Naive thymus-derived CD8-positive, alpha-beta T cell (primary cell): ENCODE results near the gene COA3. TPM values are rescaled to one million over a fixed set of nuclear protein-coding genes. Genes with fewer than 3 reads are reported as not detected.

Experiments
- ATAC-seq, 2 donors: fragments of 150-1000 bp; cut with Tn5 transposase in 1 of 2; sonication (Bioruptor Pico), chemical (Tn5 transposase) in 1 of 2; 1 replicate in 1 of 2; 2 replicates in 1 of 2; pipeline ENCODE4 v1.10.0; 2021; ENCODE audit warnings: mild to moderate bottlenecking in 2 of 2, moderate library complexity in 2 of 2
- POLR2A ChIA-PET: fragments of 350-600 bp; sonication (Branson Sonifier 250); formaldehyde crosslinking; loops from one replicate; lab custom pipeline; 2021; ENCODE audit warnings: antibody characterized with exemption; lab: Charles Lee
- DNase-seq, 10 donors: peaks; one replicate each; pipeline versions ENCODE4 v3.0.0 to v3.0.0-alpha.2; 2020 to 2022
- H3K27ac Mint-ChIP-seq, 10 donors: one replicate each; pipeline ENCODE4 v1.8.0; 2020 to 2022; ENCODE audit warnings: mild to moderate bottlenecking in 10 of 10, mixed read lengths in 10 of 10, moderate library complexity in 4 of 10, inconsistent platforms in 1 of 10
- H3K27me3 Mint-ChIP-seq, 5 donors: one replicate each; pipeline ENCODE4 v1.8.0; 2021 to 2022; ENCODE audit warnings: mixed read lengths in 5 of 5
- H3K36me3 Mint-ChIP-seq, 3 donors: one replicate each; pipeline ENCODE4 v1.8.0; 2020 to 2022; ENCODE audit warnings: mixed read lengths in 3 of 3, mild to moderate bottlenecking in 2 of 3, inconsistent platforms in 1 of 3
- H3K4me1 Mint-ChIP-seq, 4 donors: one replicate each; pipeline ENCODE4 v1.8.0; 2021 to 2022; ENCODE audit warnings: mixed read lengths in 4 of 4
- H3K4me3 Mint-ChIP-seq, 10 donors: one replicate each; pipeline ENCODE4 v1.8.0; 2020 to 2022; ENCODE audit warnings: mild to moderate bottlenecking in 10 of 10, mixed read lengths in 10 of 10, moderate library complexity in 6 of 10, inconsistent platforms in 1 of 10
- H3K9me3 Mint-ChIP-seq, 9 donors: one replicate each; pipeline ENCODE4 v1.8.0; 2020 to 2022; ENCODE audit warnings: mixed read lengths in 9 of 9, mild to moderate bottlenecking in 3 of 9, inconsistent platforms in 1 of 9, moderate library complexity in 1 of 9
- microRNA-seq: library from miRNA; unstranded; fragments of <30 nt; microRNA quantifications from one replicate; pipeline ENCODE4 v1.2.0, GENCODE V29; 2022; ENCODE audit warnings: borderline microRNAs expressed
- polyA plus RNA-seq, 3 donors: library from polyadenylated mRNA; unstranded; fragments of 300-500 nt; fragmentation: Illumina TruSeq; gene quantifications; one replicate each; pipeline ENCODE4 v1.2.3, GENCODE V29; 2021
- total RNA-seq, 8 experiments: library from RNA in 2 of 8; stranded (reverse) in 2 of 8; gene quantifications; one replicate each; pipeline ENCODE4 v1.2.3 and lab custom pipeline; 2021 to 2026

COA3 gene
- total and polyA plus RNA-seq, 5 experiments from 2014 or later: 26.7 to 119 (median 106) TPM

- H3K36me3 Mint-ChIP-seq: peaks cover 0 to 3% (median 0%) of the 10 kb centered on the region in 3 donors
- H3K4me3 Mint-ChIP-seq: peak within 1 kb of the TSS; percentile 50 to 72 (median 65)
- H3K27ac Mint-ChIP-seq: peak within 1 kb of the TSS in 2 of 10 donors; percentile 32 to 70
- no peaks in the 10 kb centered on the region for H3K9me3 Mint-ChIP-seq
- DNase-seq (peak in 5 of 10 donors; percentile 6 to 34 (median 30)), ATAC-seq (peak; percentile 69 to 77)
- H3K27me3 Mint-ChIP-seq: peaks cover 43 to 80% (median 50%) of the 10 kb centered on the region in 5 donors
- H3K4me1 Mint-ChIP-seq: peaks cover 3 to 16% (median 14%) of the 10 kb centered on the region in 4 donors
- POLR2A ChIA-PET: interaction anchor here (0.6 to 3.0 kb wide), 3 partner anchors 11 to 170 kb away, joined by 3 to 13 read pairs (median 7); partner anchors contain the start of gene VPS25
These were observed 37.6 kb downstream of the COA3 start, which contains the start of gene RAMP2 for GRCh38 chr17:42760652-42761581. RAMP2 (plus strand) TSS chr17:42761227; CDS start chr17:42761262, 35 bp downstream.

DNA sequence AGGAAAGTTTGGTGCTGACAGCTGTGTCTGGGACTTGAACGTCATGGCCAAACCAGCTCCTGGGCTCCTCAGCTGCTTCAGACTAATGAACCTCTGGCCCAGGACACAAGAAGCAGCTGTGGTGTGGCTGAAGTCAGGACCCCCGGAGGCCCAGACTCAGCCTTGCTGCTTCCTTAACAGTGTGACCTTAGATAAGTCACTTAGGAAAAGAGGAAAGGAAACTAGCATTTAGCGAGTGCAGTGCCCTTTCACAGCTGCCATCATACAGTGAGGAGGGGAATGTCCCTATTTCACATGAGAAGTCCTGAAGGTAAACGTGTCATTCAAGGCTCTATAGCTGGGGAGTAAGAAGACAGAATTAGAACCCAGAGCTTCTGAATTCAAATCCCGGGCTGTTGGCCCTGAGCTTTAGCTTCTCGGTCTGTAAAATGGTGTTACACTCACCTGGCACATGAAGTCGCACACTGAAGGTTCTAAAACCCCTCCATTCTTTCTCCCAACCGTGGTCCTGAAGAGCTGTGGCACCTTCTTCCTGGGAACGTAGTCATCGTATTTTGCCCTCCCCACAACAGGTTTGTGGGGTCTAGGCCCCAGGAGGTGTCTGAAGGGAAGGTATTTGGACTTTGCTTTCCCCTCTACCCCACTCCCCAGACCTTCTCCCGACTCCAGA lies 38.4 kb downstream of the COA3 start:
- Mint-ChIP-seq H3K9me3 (no peaks in the 10 kb centered on the region), H3K4me3 (peak overlapping the region in 9 of 10 donors; percentile 47 to 71 (median 64)), H3K4me1 (peaks cover 3 to 16% (median 14%) of the 10 kb centered on the region in 4 donors), H3K27me3 (peaks cover 38 to 77% (median 47%) of the 10 kb centered on the region in 5 donors), H3K27ac (peak overlapping the region in 2 of 10 donors; percentile 32 to 70), H3K36me3 (peaks cover 0 to 3% (median 0%) of the 10 kb centered on the region in 3 donors)
- POLR2A ChIA-PET: interaction anchor here (1.4 to 3.0 kb wide), 2 partner anchors 12 to 13 kb away, joined by 7 to 13 read pairs; partner anchors contain the start of gene VPS25
- ATAC-seq (no peak), DNase-seq (no peak)

- no peak for ATAC-seq
- Mint-ChIP-seq H3K4me1 (peaks cover 0 to 6% (median 0%) of the 10 kb centered on the region in 4 donors), H3K9me3 (no peaks in the 10 kb centered on the region), H3K36me3 (no peaks in the 10 kb centered on the region), H3K4me3 (no peak overlapping the region), H3K27me3 (peaks cover 15 to 37% (median 30%) of the 10 kb centered on the region in 5 donors), H3K27ac (no peak overlapping the region)
- no peak for DNase-seq
- POLR2A ChIA-PET: interaction anchor here (0.7 kb wide), 1 partner anchor 599 kb away, joined by 3 read pairs; no protein-coding TSS in a partner anchor
These were observed 43.7 kb downstream of the COA3 start for GRCh38 chr17:42754782-42755181.

GRCh38 chr17:42751628-42752027 lies 46.9 kb downstream of the COA3 start:
- no peak overlapping the region for H3K4me3 Mint-ChIP-seq
- H3K9me3 Mint-ChIP-seq: no peaks in the 10 kb centered on the region
- H3K4me1 Mint-ChIP-seq: peaks cover 0 to 3% (median 0%) of the 10 kb centered on the region in 4 donors
- POLR2A ChIA-PET: no interaction called here
- no peak for DNase-seq
- no peaks in the 10 kb centered on the region for H3K36me3 Mint-ChIP-seq
- H3K27me3 Mint-ChIP-seq: peaks cover 9 to 31% (median 26%) of the 10 kb centered on the region in 5 donors
- ATAC-seq: no peak
- H3K27ac Mint-ChIP-seq: no peak overlapping the region

- ATAC-seq: no peak
- DNase-seq: no peak
- Mint-ChIP-seq H3K36me3 (no peaks in the 10 kb centered on the region), H3K27ac (no peak overlapping the region), H3K9me3 (no peaks in the 10 kb centered on the region), H3K4me3 (no peak overlapping the region), H3K4me1 (peaks cover 0 to 3% (median 0%) of the 10 kb centered on the region in 4 donors), H3K27me3 (peaks cover 3 to 27% (median 19%) of the 10 kb centered on the region in 5 donors)
- POLR2A ChIA-PET: no interaction called here
These were observed 47.7 kb downstream of the COA3 start for GRCh38 chr17:42750739-42751344.

DNA sequence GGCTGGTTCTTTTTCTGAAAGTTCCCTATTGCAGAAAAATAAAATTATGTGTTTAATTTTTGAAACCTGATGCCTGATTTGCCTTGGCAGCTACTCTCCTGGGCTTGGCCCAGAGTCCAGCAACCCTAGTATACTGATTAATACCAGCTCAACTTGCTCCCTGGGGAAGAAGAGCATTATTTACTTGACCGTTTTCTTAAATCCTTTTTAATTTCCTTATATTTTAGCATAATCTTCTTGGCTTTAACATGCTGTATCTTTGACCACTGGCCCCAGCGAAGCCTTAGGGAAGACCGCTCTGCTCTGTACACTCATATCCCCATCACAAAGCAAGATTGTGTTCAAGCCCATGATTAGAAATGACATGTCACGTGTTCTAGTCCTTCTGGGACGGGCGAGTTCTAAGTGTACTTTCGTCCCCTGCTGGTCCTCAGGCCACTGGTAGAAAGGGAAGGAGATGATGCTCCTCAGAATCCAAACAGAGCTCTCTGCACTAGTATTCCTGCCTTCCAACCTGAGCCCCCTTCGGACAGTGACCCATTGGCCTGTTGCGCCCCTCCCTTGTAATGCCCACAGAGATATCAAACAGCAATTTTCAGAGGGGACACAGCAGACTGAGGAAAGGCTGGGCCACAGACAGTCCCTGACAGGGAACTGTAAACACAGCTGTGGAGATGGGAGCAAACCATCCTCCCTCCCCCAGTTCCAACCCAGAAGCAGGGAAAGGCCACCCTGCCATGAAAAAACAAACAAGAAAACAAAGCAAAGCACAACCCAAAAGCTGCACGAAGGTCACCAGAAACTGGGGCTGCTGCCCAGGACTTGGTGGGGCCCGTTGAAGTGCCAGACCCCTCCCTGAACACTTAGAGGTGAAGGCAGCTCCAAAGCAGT lies 49.4 kb downstream of the COA3 start:
- no peak overlapping the region for H3K4me3 Mint-ChIP-seq
- H3K4me1 Mint-ChIP-seq: peaks cover 5 to 11% (median 10%) of the 10 kb centered on the region in 4 donors
- H3K27ac Mint-ChIP-seq: no peak overlapping the region
- POLR2A ChIA-PET: no interaction called here
- no peaks in the 10 kb centered on the region for H3K36me3 Mint-ChIP-seq
- H3K27me3 Mint-ChIP-seq: peaks cover 3 to 19% (median 10%) of the 10 kb centered on the region in 5 donors
- no peak for ATAC-seq
- DNase-seq: no peak
- no peaks in the 10 kb centered on the region for H3K9me3 Mint-ChIP-seq

DNA sequence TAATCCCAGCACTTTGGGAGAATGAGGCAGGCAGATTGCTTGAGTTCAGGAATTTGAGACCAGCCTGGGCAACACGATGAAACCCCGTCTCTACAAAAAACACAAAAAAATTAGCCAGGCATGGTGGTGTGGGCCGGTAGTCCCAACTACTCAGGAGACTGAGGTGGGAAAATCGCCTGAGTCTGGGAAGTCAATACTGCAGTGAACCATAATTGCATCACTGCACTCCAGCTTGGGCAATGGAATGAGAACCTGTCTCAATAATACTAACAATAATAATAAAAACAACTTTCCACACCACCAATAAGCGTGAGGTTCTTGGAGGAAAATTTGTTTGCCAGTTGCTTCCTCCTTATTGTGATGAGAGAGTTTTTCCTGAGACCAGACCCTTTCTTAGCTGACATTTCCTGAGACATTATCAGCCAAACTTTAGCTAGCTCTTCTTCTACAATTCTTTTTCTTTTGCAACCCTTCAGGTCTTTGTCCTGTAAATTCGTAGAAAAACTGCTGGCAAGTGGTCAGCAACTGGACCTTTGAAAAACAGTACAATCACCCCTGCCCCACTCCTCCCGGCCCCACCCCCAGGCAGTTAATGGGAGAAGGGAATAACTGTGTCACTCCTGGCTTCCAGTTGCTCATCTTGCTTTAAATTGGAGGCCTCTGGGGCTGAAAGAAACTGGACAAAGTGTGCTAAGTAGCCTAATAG lies 50.1 kb downstream of the COA3 start:
- H3K4me1 Mint-ChIP-seq: peaks cover 10 to 19% (median 17%) of the 10 kb centered on the region in 4 donors
- POLR2A ChIA-PET: no interaction called here
- no peaks in the 10 kb centered on the region for H3K9me3 Mint-ChIP-seq
- H3K36me3 Mint-ChIP-seq: no peaks in the 10 kb centered on the region
- peaks cover 0 to 16% (median 10%) of the 10 kb centered on the region in 5 donors for H3K27me3 Mint-ChIP-seq
- no peak overlapping the region for H3K4me3 Mint-ChIP-seq
- ATAC-seq (no peak), DNase-seq (no peak)
- no peak overlapping the region for H3K27ac Mint-ChIP-seq

Small RNAs within 50 kb of the gene (microRNA-seq; reads per million reads assigned to microRNA genes)
- not detected for gene MIR6781

Other genes starting within 250 kb of the COA3 start
- gene HSD17B1, start 245.8 kb downstream of the COA3 start, total RNA-seq: 1 to 10 TPM; 1.4 to 2.1 TPM
- under 1 TPM; 0.18 to 0.98 (median 0.24) TPM for gene HSD17B1, start 245.8 kb downstream of the COA3 start, polyA plus RNA-seq
- gene COASY, start 236.6 kb downstream of the COA3 start, total RNA-seq: 10 to 100 TPM; 67.0 to 72.3 TPM
- gene COASY, start 236.6 kb downstream of the COA3 start, polyA plus RNA-seq: 10 to 100 TPM; 48.3 to 67.9 (median 65.5) TPM
- 10 to 100 TPM; 58.2 to 67.8 TPM for gene MLX, start 231.6 kb downstream of the COA3 start, total RNA-seq
- 10 to 100 TPM; 24.6 to 47.1 (median 25.0) TPM for gene MLX, start 231.6 kb downstream of the COA3 start, polyA plus RNA-seq
- gene PSMC3IP, start 221.0 kb downstream of the COA3 start, total RNA-seq: 1 to 10 TPM; 3.3 to 4.6 TPM
- gene PSMC3IP, start 221.0 kb downstream of the COA3 start, polyA plus RNA-seq: 1 to 10 TPM in 1 of 3 donors, under 1 TPM in 2; 0.69 to 1.1 (median 0.71) TPM
- gene RETREG3, start 189.3 kb downstream of the COA3 start, total RNA-seq: 100 to 1,000 TPM; 139 to 147 TPM
- gene RETREG3, start 189.3 kb downstream of the COA3 start, polyA plus RNA-seq: 100 to 1,000 TPM; 119 to 131 (median 122) TPM
- gene TUBG1, start 189.0 kb downstream of the COA3 start, total RNA-seq: 10 to 100 TPM; 12.7 to 16.3 TPM
- gene TUBG1, start 189.0 kb downstream of the COA3 start, polyA plus RNA-seq: 10 to 100 TPM in 1 of 3 donors, 1 to 10 TPM in 2; 6.7 to 10.3 (median 7.8) TPM
- 10 to 100 TPM; 18.1 to 22.1 TPM for gene TUBG2, start 139.4 kb downstream of the COA3 start, total RNA-seq
- 1 to 10 TPM; 4.9 to 6.9 (median 6.0) TPM for gene TUBG2, start 139.4 kb downstream of the COA3 start, polyA plus RNA-seq
- gene PLEKHH3, start 121.7 kb downstream of the COA3 start, total RNA-seq: not detected
- not detected for gene PLEKHH3, start 121.7 kb downstream of the COA3 start, polyA plus RNA-seq
- gene CCR10, start 116.9 kb downstream of the COA3 start, total RNA-seq: 1 to 10 TPM; 1.3 to 1.7 TPM
- gene CCR10, start 116.9 kb downstream of the COA3 start, polyA plus RNA-seq: 1 to 10 TPM in 1 of 3 donors, under 1 TPM in 2; 0.68 to 1.8 (median 0.75) TPM
- 1 to 10 TPM; 2.7 to 3.0 TPM for gene CNTNAP1, start 116.2 kb downstream of the COA3 start, total RNA-seq
- gene CNTNAP1, start 116.2 kb downstream of the COA3 start, polyA plus RNA-seq: under 1 TPM in 1 of 3 donors, not detected in 2; 0.05 TPM
- gene EZH1, start 53.7 kb downstream of the COA3 start, total RNA-seq: 100 to 1,000 TPM; 186 to 197 TPM
- gene EZH1, start 53.7 kb downstream of the COA3 start, polyA plus RNA-seq: 10 to 100 TPM; 30.6 to 44.6 (median 32.0) TPM
- not detected for gene RAMP2, start 37.5 kb downstream of the COA3 start, total RNA-seq
- gene RAMP2, start 37.5 kb downstream of the COA3 start, polyA plus RNA-seq: not detected
- 10 to 100 TPM; 51.0 to 55.2 TPM for gene VPS25, start 25.3 kb downstream of the COA3 start, total RNA-seq
- gene VPS25, start 25.3 kb downstream of the COA3 start, polyA plus RNA-seq: 10 to 100 TPM; 43.9 to 64.5 (median 56.3) TPM
- under 1 TPM; 0.27 to 0.62 TPM for gene WNK4, start 18.1 kb downstream of the COA3 start, total RNA-seq
- gene WNK4, start 18.1 kb downstream of the COA3 start, polyA plus RNA-seq: under 1 TPM in 1 of 3 donors, not detected in 2; 0.09 TPM
- not detected for gene CNTD1, start 157 bp upstream of the COA3 start, total RNA-seq
- under 1 TPM; 0.12 to 0.52 (median 0.24) TPM for gene CNTD1, start 157 bp upstream of the COA3 start, polyA plus RNA-seq
- 100 to 1,000 TPM; 103 to 109 TPM for gene BECN1, start 25.6 kb upstream of the COA3 start, total RNA-seq
- gene BECN1, start 25.6 kb upstream of the COA3 start, polyA plus RNA-seq: 100 to 1,000 TPM; 106 to 124 (median 123) TPM
- 10 to 100 TPM; 65.3 to 67.3 TPM for gene PSME3, start 34.7 kb upstream of the COA3 start, total RNA-seq
- 100 to 1,000 TPM; 117 to 123 (median 120) TPM for gene PSME3, start 34.7 kb upstream of the COA3 start, polyA plus RNA-seq
- gene AOC2, start 45.9 kb upstream of the COA3 start, total RNA-seq: 1 to 10 TPM; 4.0 to 4.2 TPM
- under 1 TPM; 0.06 to 0.63 (median 0.12) TPM for gene AOC2, start 45.9 kb upstream of the COA3 start, polyA plus RNA-seq
- gene AOC3, start 52.5 kb upstream of the COA3 start, total RNA-seq: 1 to 10 TPM; 1.6 TPM
- under 1 TPM in 1 of 3 donors, not detected in 2; 0.13 TPM for gene AOC3, start 52.5 kb upstream of the COA3 start, polyA plus RNA-seq
- not detected for gene G6PC1, start 102.1 kb upstream of the COA3 start, total RNA-seq
- gene G6PC1, start 102.1 kb upstream of the COA3 start, polyA plus RNA-seq: not detected
- 10 to 100 TPM; 60.3 to 70.4 TPM for gene AARSD1, start 165.8 kb upstream of the COA3 start, total RNA-seq
- gene AARSD1, start 165.8 kb upstream of the COA3 start, polyA plus RNA-seq: 10 to 100 TPM; 40.5 to 56.2 (median 45.2) TPM
- under 1 TPM; 0.38 to 0.49 TPM for gene PTGES3L, start 181.4 kb upstream of the COA3 start, total RNA-seq
- under 1 TPM in 2 of 3 donors, not detected in 1; 0.30 to 0.51 TPM for gene PTGES3L, start 181.4 kb upstream of the COA3 start, polyA plus RNA-seq
- 10 to 100 TPM; 18.6 to 18.8 TPM for gene RUNDC1, start 181.9 kb upstream of the COA3 start, total RNA-seq
- gene RUNDC1, start 181.9 kb upstream of the COA3 start, polyA plus RNA-seq: 10 to 100 TPM; 11.8 to 15.9 (median 14.6) TPM
- gene RPL27, start 199.7 kb upstream of the COA3 start, total RNA-seq: 1,000 to 10,000 TPM; 1,609 to 1,640 TPM
- 1,000 to 10,000 TPM; 2,416 to 2,846 (median 2,434) TPM for gene RPL27, start 199.7 kb upstream of the COA3 start, polyA plus RNA-seq
- gene IFI35, start 208.1 kb upstream of the COA3 start, total RNA-seq: 10 to 100 TPM; 35.7 to 39.1 TPM
- 10 to 100 TPM; 44.8 to 49.8 (median 47.2) TPM for gene IFI35, start 208.1 kb upstream of the COA3 start, polyA plus RNA-seq
- gene VAT1, start 223.7 kb upstream of the COA3 start, total RNA-seq: 10 to 100 TPM; 36.7 to 42.2 TPM
- 10 to 100 TPM; 24.7 to 33.9 (median 28.2) TPM for gene VAT1, start 223.7 kb upstream of the COA3 start, polyA plus RNA-seq
- under 1 TPM in 1 of 2 experiments, not detected in 1; 0.16 TPM for gene RND2, start 226.5 kb upstream of the COA3 start, total RNA-seq
- gene RND2, start 226.5 kb upstream of the COA3 start, polyA plus RNA-seq: under 1 TPM in 2 of 3 donors, not detected in 1; 0.08 to 0.09 TPM